Colonic mucosa (tissue), 4 donors: ENCODE measurements around the gene GNLY. TPM values are rescaled to one million over a fixed set of nuclear protein-coding genes. Genes with fewer than 3 reads are reported as not detected.

Source experiments
- DNase-seq: peaks from one replicate; pipeline ENCODE4 v3.0.0-alpha.2; 2020
- H3K27ac ChIP-seq: fragments of 200-600 bp; one replicate; pipeline ENCODE4 v1.8.0; 2021
- H3K27me3 ChIP-seq: fragments of 200-600 bp; one replicate; pipeline ENCODE4 v1.8.0; 2021
- H3K36me3 ChIP-seq: fragments of 200-600 bp; one replicate; pipeline ENCODE4 v1.8.0; 2021
- H3K4me1 ChIP-seq: fragments of 200-600 bp; one replicate; pipeline ENCODE4 v1.8.0; 2021; ENCODE audit warnings: mild to moderate bottlenecking
- H3K4me3 ChIP-seq: fragments of 200-600 bp; one replicate; pipeline ENCODE4 v1.8.0; 2021
- H3K9ac ChIP-seq, 2 donors: one replicate each; pipeline ENCODE4 v1.7.0; 2013; ENCODE audit warnings: control low read depth in 2 of 2, low read depth in 2 of 2, low read length in 2 of 2
- H3K9me3 ChIP-seq: fragments of 200-600 bp; one replicate; pipeline ENCODE4 v1.8.0; 2021
- intact Hi-C: fragments of 100-400 bp; cut with DNase I; formaldehyde crosslinking; loops from one replicate; pipeline ENCODE4 v1.14.1; 2022
- total RNA-seq, 2 donors: library from RNA; stranded (reverse); fragmentation: NEBNext Ultra II Directional in 1 of 2; extraction: Animal tissue kit (Norgen Biotek cat#: 25700) in 1 of 2; gene quantifications; one replicate each; pipeline ENCODE4 v1.2.1, GENCODE V29; 2021
- TF ChIP-seq, protein P1 (sequence below): fragments of 200-600 bp; IDR thresholded peaks from one replicate; pipeline ENCODE4 v1.8.0; 2022; ENCODE audit warnings: antibody characterized with exemption, mild to moderate bottlenecking
- donor health status: healthy.
- donor health status: DM: no; HTN: no; CAD: no.
- donor health status: DM: no; HTN: no; CAD: no.

GNLY gene
- total RNA-seq = 1 to 10 TPM in 1 of 2 donors, under 1 TPM in 1; 0.32 to 4.7 TPM

DNA sequence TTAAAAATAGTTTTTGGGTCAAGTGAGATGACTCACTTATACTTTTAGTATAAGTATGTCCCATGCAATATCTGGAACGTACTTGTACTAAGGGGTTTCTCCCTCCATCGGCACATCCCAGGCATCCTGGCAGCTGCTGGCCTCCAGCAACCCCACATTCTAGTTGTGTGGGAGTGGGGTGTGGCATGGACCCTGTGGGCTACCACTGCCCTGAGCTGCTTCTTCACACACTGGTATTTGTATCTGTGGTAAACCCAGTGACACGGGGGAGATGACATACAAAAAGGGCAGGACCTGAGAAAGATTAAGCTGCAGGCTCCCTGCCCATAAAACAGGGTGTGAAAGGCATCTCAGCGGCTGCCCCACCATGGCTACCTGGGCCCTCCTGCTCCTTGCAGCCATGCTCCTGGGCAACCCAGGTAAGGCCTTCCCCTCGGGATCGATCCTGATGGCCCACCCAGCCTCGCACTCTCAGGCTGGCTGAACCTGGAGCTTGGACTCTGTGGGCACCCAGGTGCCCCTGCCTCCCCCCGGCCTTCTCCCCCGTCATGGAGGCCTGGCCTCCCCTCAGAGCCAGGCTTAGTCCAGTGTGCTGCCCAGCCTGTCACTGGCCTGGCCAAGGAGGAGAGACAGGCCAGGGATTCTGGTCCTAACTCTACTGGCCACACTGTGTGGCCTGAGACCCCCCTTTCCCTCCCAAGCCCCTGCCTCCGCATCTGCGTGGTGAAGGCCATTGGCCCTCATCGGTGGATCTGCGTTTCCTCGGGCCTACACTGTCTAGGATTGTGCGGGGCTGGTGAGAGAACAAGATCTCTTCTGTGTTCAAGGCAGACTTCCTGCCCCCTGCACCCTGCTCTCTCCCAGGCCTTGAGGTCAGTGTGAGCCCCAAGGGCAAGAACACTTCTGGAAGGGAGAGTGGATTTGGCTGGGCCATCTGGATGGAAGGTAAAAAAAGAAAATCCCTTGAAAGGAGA is at the start of gene GNLY:
Gene GNLY (plus strand): TSS at position 307 of the 974 bp plus-strand sequence. CDS start 61 bp downstream, at position 368.
- Histone ChIP-seq H3K4me3 (no peak within 1 kb of the TSS), H3K27me3 (no peaks in the 10 kb centered on the region), H3K4me1 (no peaks in the 10 kb centered on the region), H3K9me3 (no peaks in the 10 kb centered on the region), H3K36me3 (no peaks in the 10 kb centered on the region), H3K27ac (no peak within 1 kb of the TSS), H3K9ac (no peak within 1 kb of the TSS)
- DNase-seq = no peak
- TF ChIP-seq, protein P1, sequence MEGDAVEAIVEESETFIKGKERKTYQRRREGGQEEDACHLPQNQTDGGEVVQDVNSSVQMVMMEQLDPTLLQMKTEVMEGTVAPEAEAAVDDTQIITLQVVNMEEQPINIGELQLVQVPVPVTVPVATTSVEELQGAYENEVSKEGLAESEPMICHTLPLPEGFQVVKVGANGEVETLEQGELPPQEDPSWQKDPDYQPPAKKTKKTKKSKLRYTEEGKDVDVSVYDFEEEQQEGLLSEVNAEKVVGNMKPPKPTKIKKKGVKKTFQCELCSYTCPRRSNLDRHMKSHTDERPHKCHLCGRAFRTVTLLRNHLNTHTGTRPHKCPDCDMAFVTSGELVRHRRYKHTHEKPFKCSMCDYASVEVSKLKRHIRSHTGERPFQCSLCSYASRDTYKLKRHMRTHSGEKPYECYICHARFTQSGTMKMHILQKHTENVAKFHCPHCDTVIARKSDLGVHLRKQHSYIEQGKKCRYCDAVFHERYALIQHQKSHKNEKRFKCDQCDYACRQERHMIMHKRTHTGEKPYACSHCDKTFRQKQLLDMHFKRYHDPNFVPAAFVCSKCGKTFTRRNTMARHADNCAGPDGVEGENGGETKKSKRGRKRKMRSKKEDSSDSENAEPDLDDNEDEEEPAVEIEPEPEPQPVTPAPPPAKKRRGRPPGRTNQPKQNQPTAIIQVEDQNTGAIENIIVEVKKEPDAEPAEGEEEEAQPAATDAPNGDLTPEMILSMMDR = no peak
- intact Hi-C loops = no loop called here

DNA sequence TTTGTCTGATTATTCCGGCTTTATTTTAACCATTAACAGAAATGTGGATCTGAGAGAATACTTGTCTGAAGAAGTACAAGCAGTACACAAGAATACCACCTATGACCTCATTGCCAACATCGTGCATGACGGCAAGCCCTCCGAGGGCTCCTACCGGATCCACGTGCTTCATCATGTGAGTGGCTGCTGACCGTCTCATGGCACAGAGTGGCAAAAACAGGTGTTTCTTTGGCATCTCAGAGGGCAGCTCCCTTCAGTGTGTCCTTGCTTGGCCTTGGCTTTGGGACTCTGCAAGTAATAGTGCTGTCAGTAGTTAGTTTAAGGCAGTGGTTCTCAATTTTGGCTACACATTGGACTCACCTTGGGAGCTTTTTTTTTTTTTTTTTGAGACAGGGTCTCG is 49.2 kb upstream of the GNLY start:
- H3K9me3 ChIP-seq = no peaks in the 10 kb centered on the region
- no peak overlapping the region for H3K27ac ChIP-seq
- peaks cover 43% of the 10 kb centered on the region for H3K36me3 ChIP-seq
- no peak overlapping the region for H3K9ac ChIP-seq
- intact Hi-C loops = no loop called here
- no peaks in the 10 kb centered on the region for H3K4me1 ChIP-seq
- no peaks in the 10 kb centered on the region for H3K27me3 ChIP-seq
- TF ChIP-seq, protein P1 = no peak
- H3K4me3 ChIP-seq = no peak overlapping the region
- no peak for DNase-seq

DNA sequence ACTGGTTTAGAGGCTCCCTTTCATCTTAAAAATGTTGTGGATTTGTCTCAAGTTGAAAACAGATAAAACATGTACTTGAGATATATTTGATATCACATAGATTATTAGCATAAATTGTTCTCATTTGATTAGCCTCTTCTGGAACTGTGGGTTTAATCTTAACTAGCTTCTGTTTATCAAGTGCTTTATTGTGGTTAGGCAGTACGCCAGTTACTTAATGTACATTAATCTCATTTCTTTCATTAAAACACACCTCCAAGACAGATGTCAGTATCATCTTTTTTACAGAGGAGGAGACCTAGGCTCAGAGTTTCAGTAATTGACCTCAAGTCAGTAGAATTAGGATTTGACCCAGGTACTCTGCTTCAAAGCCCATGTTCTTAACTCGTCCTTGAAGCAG is 48.0 kb upstream of the GNLY start:
- no peak overlapping the region for H3K4me3 ChIP-seq
- H3K36me3 ChIP-seq = peaks cover 46% of the 10 kb centered on the region
- H3K9me3 ChIP-seq = no peaks in the 10 kb centered on the region
- H3K4me1 ChIP-seq = no peaks in the 10 kb centered on the region
- intact Hi-C loops = no loop called here
- H3K27me3 ChIP-seq = no peaks in the 10 kb centered on the region
- TF ChIP-seq, protein P1 = no peak
- no peak for DNase-seq
- H3K9ac ChIP-seq = no peak overlapping the region
- no peak overlapping the region for H3K27ac ChIP-seq

DNA sequence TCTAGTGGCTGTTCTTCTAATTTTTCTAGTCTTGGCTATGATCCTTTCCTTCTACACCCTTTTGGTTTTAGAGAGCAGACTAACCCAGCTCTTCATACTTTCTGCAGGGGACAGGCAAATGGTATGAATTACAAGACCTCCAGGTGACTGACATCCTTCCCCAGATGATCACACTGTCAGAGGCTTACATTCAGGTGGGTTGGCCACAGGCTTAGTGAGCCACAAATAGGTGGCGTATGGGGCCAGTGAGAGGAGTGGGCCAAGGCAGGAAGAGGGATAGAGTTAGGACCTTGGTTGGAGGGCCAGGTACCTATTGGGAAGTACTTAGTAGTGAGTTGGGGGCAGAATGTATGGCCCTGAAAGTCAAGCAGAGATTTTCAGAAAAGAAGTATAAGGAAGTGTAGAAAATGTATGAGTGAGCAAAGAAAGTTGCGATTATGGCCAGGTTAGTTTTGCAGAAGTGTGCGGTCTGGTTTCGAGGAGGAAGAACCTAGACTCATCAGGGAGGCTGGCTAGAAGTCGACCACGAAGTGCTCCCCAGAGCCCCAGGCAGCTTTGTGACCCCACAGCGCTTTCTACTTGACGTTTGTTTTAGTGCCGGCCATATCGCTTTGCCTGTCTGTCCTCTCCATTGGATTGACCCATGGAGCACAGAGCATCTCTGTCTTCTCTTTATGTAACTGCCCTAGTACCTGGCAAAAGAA is 46.2 kb upstream of the GNLY start:
- TF ChIP-seq, protein P1 = no peak
- no peaks in the 10 kb centered on the region for H3K9me3 ChIP-seq
- no peak for DNase-seq
- no peak overlapping the region for H3K9ac ChIP-seq
- no peaks in the 10 kb centered on the region for H3K4me1 ChIP-seq
- intact Hi-C loops = no loop called here
- H3K36me3 ChIP-seq = peaks cover 38% of the 10 kb centered on the region
- H3K4me3 ChIP-seq = no peak overlapping the region
- no peak overlapping the region for H3K27ac ChIP-seq
- H3K27me3 ChIP-seq = no peaks in the 10 kb centered on the region

DNA sequence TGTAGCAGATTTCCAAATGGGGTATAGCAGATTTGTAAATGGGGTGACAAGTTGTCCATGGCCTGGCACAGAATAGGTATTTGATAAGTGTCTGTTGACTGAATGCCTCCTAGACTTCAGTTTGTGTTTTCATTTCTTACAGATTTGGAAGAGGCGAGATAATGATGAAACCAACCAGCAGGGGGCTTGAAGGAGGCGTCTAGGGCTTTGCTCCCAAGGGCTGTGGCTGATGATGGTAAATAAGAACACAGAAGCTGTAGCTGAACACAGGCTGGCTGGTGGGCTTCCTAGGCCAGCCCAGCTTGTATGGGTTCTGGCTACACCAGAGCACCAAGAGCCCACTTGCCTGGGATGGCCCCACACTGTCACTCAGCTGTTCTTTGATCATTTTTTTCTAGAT is 45.5 kb upstream of the GNLY start:
- no peaks in the 10 kb centered on the region for H3K4me1 ChIP-seq
- H3K9me3 ChIP-seq = no peaks in the 10 kb centered on the region
- no peaks in the 10 kb centered on the region for H3K27me3 ChIP-seq
- no peak overlapping the region for H3K9ac ChIP-seq
- H3K36me3 ChIP-seq = peaks cover 38% of the 10 kb centered on the region
- TF ChIP-seq, protein P1 = no peak
- H3K27ac ChIP-seq = no peak overlapping the region
- no peak for DNase-seq
- H3K4me3 ChIP-seq = no peak overlapping the region
- intact Hi-C loops = no loop called here
